ENCODE data around the gene SAMD4A. TPM values are rescaled to one million over a fixed set of nuclear protein-coding genes. Genes with fewer than 3 reads are reported as not detected.

Gene SAMD4A
- total RNA-seq, 4 donors from 2014 or later, result 17.0 to 39.6 (median 21.3) TPM

GRCh38 chr14:54609576-54609975 lies 42.6 kb downstream of the SAMD4A start:
- DNase-seq, result no peak
- Histone ChIP-seq H3K4me1 (no peaks in the 10 kb centered on the region), H3K27me3 (no peaks in the 10 kb centered on the region), H3K36me3 (no peaks in the 10 kb centered on the region), H3K4me3 (no peak overlapping the region), H3K27ac (no peak overlapping the region), H3K9me3 (no peaks in the 10 kb centered on the region)
- TF ChIP-seq CTCF (IDR thresholded peaks at IDR 0.05) (no peak), POLR2A (IDR thresholded peaks at IDR 0.05) (no peak)

- Histone ChIP-seq H3K27me3 (no peaks in the 10 kb centered on the region), H3K4me1 (no peaks in the 10 kb centered on the region), H3K27ac (no peak overlapping the region), H3K4me3 (no peak overlapping the region), H3K9me3 (no peaks in the 10 kb centered on the region), H3K36me3 (no peaks in the 10 kb centered on the region)
- TF ChIP-seq CTCF (IDR thresholded peaks at IDR 0.05) (no peak), POLR2A (IDR thresholded peaks at IDR 0.05) (no peak)
- no peak for DNase-seq
Observed at GRCh38 chr14:54610051-54610977, 43.4 kb downstream of the SAMD4A start.

GRCh38 chr14:54614296-54614695 lies 47.4 kb downstream of the SAMD4A start:
- Histone ChIP-seq H3K4me3 (no peak overlapping the region), H3K27ac (no peak overlapping the region), H3K36me3 (no peaks in the 10 kb centered on the region), H3K27me3 (no peaks in the 10 kb centered on the region), H3K9me3 (no peaks in the 10 kb centered on the region), H3K4me1 (no peaks in the 10 kb centered on the region)
- no peak for DNase-seq
- TF ChIP-seq POLR2A (IDR thresholded peaks at IDR 0.05) (no peak), CTCF (IDR thresholded peaks at IDR 0.05) (no peak)

- Histone ChIP-seq H3K4me3 (no peak overlapping the region), H3K27me3 (no peaks in the 10 kb centered on the region), H3K36me3 (no peaks in the 10 kb centered on the region), H3K4me1 (no peaks in the 10 kb centered on the region), H3K27ac (no peak overlapping the region), H3K9me3 (no peaks in the 10 kb centered on the region)
- no peak for DNase-seq
- TF ChIP-seq POLR2A (IDR thresholded peaks at IDR 0.05) (no peak), CTCF (IDR thresholded peaks at IDR 0.05) (no peak)
Observed at GRCh38 chr14:54617467-54617866, 50.5 kb downstream of the SAMD4A start.

GRCh38 chr14:54621686-54622085 lies 54.8 kb downstream of the SAMD4A start:
- Histone ChIP-seq H3K27ac (no peak overlapping the region), H3K27me3 (no peaks in the 10 kb centered on the region), H3K4me3 (no peak overlapping the region), H3K4me1 (peaks cover 0 to 17% (median 0%) of the 10 kb centered on the region in 4 donors), H3K36me3 (no peaks in the 10 kb centered on the region), H3K9me3 (no peaks in the 10 kb centered on the region)
- DNase-seq, result no peak
- no peak for TF ChIP-seq CTCF (IDR thresholded peaks at IDR 0.05)
- no peak for TF ChIP-seq POLR2A (IDR thresholded peaks at IDR 0.05)
